Amygdala (tissue), 56 donors: ENCODE data around the gene KRTAP10-12.

Source experiments
- DNase-seq, 56 donors: peaks; one replicate each; lab custom pipeline; 2025; lab: John Stamatoyannopoulos, UW

KRTAP10-12 gene

GRCh38 chr21:44729336-44730027, 32.5 kb downstream of the KRTAP10-12 start:
- no peak for DNase-seq

- no peak for DNase-seq
These were observed 33.0 kb downstream of the KRTAP10-12 start for GRCh38 chr21:44730028-44730395.

GRCh38 chr21:44730951-44731579, 34.1 kb downstream of the KRTAP10-12 start:
- no peak for DNase-seq

- no peak for DNase-seq
These were observed 35.3 kb downstream of the KRTAP10-12 start for GRCh38 chr21:44732263-44732662.

GRCh38 chr21:44732956-44733355, 36.0 kb downstream of the KRTAP10-12 start:
- no peak for DNase-seq

GRCh38 chr21:44734026-44734745, 37.2 kb downstream of the KRTAP10-12 start:
- no peak for DNase-seq

- DNase-seq: no peak
These were observed 37.9 kb downstream of the KRTAP10-12 start for GRCh38 chr21:44734841-44735240.

GRCh38 chr21:44735821-44736220, 38.8 kb downstream of the KRTAP10-12 start:
- DNase-seq: no peak

- DNase-seq: no peak
These were observed 39.5 kb downstream of the KRTAP10-12 start for GRCh38 chr21:44736291-44737004.

- DNase-seq: no peak
These were observed 40.9 kb downstream of the KRTAP10-12 start for GRCh38 chr21:44737706-44738354.

GRCh38 chr21:44738621-44739020, 41.6 kb downstream of the KRTAP10-12 start:
- no peak for DNase-seq

GRCh38 chr21:44739316-44739715, 42.3 kb downstream of the KRTAP10-12 start:
- DNase-seq: no peak

- DNase-seq: no peak
These were observed 43.8 kb downstream of the KRTAP10-12 start for GRCh38 chr21:44740742-44741141.

GRCh38 chr21:44741921-44742320, 44.9 kb downstream of the KRTAP10-12 start:
- DNase-seq: no peak

GRCh38 chr21:44742418-44743153, 45.6 kb downstream of the KRTAP10-12 start:
- no peak for DNase-seq
